Upper lobe of left lung (tissue), 6 donors: Measurements from ENCODE around the gene GDPGP1. TPM values are rescaled to one million over a fixed set of nuclear protein-coding genes. Genes with fewer than 3 reads are reported as not detected.
A peak's percentile ranks its signal among the peaks of the same experiment; 100 is the strongest.
"Not testable (repeated sequence)": the region's sequence is repeated elsewhere in the genome, so short reads cannot be mapped to it uniquely, and the experiment has no call there.

Experiments used
- ATAC-seq, 2 donors: fragments of 200-7000 bp; cut with Tn5 transposase; one replicate each; pipeline ENCODE4 v1.9.1; 2022; ENCODE audit warnings: mild to moderate bottlenecking in 2 of 2, moderate library complexity in 2 of 2; ENCODE audit not compliant: low FRiP score in 2 of 2
- DNase-seq, 2 donors: peaks; one replicate each; pipeline ENCODE4 v3.0.0-alpha.2; 2019 to 2020
- H3K27ac ChIP-seq, 4 donors: fragments of 200-600 bp; sonication (generic); one replicate each; pipeline ENCODE4 v1.5.1; 2016 to 2019
- H3K27me3 ChIP-seq, 4 donors: fragments of 200-600 bp; sonication (generic); one replicate each; pipeline ENCODE4 v1.5.1; 2017 to 2019
- H3K36me3 ChIP-seq, 4 donors: fragments of 200-600 bp; sonication (generic); one replicate each; pipeline ENCODE4 v1.5.1; 2016 to 2019
- H3K4me1 ChIP-seq, 4 donors: fragments of 200-600 bp; sonication (generic); one replicate each; pipeline ENCODE4 v1.5.1; 2018 to 2019
- H3K4me3 ChIP-seq, 4 donors: fragments of 200-600 bp; sonication (generic); one replicate each; pipeline ENCODE4 v1.5.1; 2017 to 2019; ENCODE audit warnings: mild to moderate bottlenecking in 2 of 4, moderate library complexity in 1 of 4
- H3K9me3 ChIP-seq, 4 donors: fragments of 200-600 bp; sonication (generic); one replicate each; pipeline ENCODE4 v1.5.1; 2018 to 2019
- EP300 ChIP-seq, 4 donors: sonication (generic); formaldehyde crosslinking; IDR thresholded peaks; one replicate each; pipeline ENCODE4 v1.5.1; 2017; ENCODE audit warnings: antibody characterized with exemption in 4 of 4, control low read depth in 2 of 4
- POLR2A ChIP-seq, 4 donors: fragments of 450-650 bp; IDR thresholded peaks; one replicate each; pipeline ENCODE4 v1.5.1; 2016 to 2017; ENCODE audit warnings: antibody characterized with exemption in 4 of 4, mild to moderate bottlenecking in 2 of 4
- POLR2AphosphoS5 ChIP-seq, 2 donors: sonication (generic); formaldehyde crosslinking; IDR thresholded peaks; one replicate each; pipeline ENCODE4 v1.5.1; 2017; ENCODE audit warnings: antibody characterized with exemption in 2 of 2
- WGBS, 2 donors: methylation state at CpG; one replicate each; pipeline ENCODE4 v1.1.5; 2017 to 2018; 5-methylcytosine and 5-hydroxymethylcytosine counted together
- total RNA-seq, 6 donors: library from RNA; depleted of rRNA in 4 of 6; stranded (reverse); fragments of >200 nt in 4 of 6; gene quantifications; one replicate each; pipeline versions ENCODE4 v1.1.0 to v1.2.1, GENCODE V29; 2016 to 2021
- TF ChIP-seq, protein P1 (sequence below), 6 experiments: fragments of 450-650 bp in 4 of 6; fragments of 200-600 bp in 2 of 6; sonication (generic) in 2 of 6; IDR thresholded peaks; one replicate each; pipeline ENCODE4 v1.5.1; 2016 to 2019; ENCODE audit warnings: antibody characterized with exemption in 6 of 6
- donor health status: DM: no; HTN: no; CAD: no; lungs with moderate emphysema.
- donor health status: DM: no; HTN: yes; CAD: no; lungs with severe emphysema.

GDPGP1 gene
- total RNA-seq, 6 donors from 2014 or later = 7.2 to 27.2 (median 10.3) TPM

DNA sequence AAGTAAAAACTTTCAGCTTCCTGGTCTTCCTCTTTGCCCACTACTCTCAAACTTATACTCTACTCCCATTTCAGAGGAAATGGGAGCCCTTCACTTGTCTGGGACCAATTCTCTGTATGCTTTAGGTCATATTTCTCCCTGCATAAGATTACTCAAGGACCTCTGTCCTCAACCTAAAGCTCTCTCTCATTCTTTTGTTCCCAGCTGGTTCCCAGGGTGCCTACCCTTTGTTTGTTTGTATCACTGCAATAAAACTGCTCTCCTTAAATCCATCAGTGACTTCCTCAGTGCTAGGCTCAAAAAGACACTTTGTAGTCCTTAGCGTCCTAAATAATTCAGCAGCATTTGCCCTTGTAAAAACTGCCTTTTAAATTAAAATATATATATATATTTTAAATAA, 34.4 kb downstream of the GDPGP1 start:
- ATAC-seq (no peak), DNase-seq (no peak)
- H3K4me1 ChIP-seq = peaks cover 29 to 63% (median 46%) of the 10 kb centered on the region in 4 donors
- H3K9me3 ChIP-seq = no peaks in the 10 kb centered on the region
- TF ChIP-seq POLR2A (IDR thresholded peaks at IDR 0.05) = no peak
- TF ChIP-seq, protein P1, sequence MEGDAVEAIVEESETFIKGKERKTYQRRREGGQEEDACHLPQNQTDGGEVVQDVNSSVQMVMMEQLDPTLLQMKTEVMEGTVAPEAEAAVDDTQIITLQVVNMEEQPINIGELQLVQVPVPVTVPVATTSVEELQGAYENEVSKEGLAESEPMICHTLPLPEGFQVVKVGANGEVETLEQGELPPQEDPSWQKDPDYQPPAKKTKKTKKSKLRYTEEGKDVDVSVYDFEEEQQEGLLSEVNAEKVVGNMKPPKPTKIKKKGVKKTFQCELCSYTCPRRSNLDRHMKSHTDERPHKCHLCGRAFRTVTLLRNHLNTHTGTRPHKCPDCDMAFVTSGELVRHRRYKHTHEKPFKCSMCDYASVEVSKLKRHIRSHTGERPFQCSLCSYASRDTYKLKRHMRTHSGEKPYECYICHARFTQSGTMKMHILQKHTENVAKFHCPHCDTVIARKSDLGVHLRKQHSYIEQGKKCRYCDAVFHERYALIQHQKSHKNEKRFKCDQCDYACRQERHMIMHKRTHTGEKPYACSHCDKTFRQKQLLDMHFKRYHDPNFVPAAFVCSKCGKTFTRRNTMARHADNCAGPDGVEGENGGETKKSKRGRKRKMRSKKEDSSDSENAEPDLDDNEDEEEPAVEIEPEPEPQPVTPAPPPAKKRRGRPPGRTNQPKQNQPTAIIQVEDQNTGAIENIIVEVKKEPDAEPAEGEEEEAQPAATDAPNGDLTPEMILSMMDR (IDR thresholded peaks at IDR 0.05) = no peak
- no peak for TF ChIP-seq POLR2AphosphoS5 (IDR thresholded peaks at IDR 0.05)
- no peak for TF ChIP-seq EP300 (IDR thresholded peaks at IDR 0.05)
- peaks cover 0 to 41% (median 25%) of the 10 kb centered on the region in 4 donors for H3K36me3 ChIP-seq
- 67 to 77% methylated on average over 1 of the region's 1 CpG for WGBS, 2 donors
- no peak overlapping the region for H3K4me3 ChIP-seq
- no peaks in the 10 kb centered on the region for H3K27me3 ChIP-seq
- no peak overlapping the region for H3K27ac ChIP-seq

DNA sequence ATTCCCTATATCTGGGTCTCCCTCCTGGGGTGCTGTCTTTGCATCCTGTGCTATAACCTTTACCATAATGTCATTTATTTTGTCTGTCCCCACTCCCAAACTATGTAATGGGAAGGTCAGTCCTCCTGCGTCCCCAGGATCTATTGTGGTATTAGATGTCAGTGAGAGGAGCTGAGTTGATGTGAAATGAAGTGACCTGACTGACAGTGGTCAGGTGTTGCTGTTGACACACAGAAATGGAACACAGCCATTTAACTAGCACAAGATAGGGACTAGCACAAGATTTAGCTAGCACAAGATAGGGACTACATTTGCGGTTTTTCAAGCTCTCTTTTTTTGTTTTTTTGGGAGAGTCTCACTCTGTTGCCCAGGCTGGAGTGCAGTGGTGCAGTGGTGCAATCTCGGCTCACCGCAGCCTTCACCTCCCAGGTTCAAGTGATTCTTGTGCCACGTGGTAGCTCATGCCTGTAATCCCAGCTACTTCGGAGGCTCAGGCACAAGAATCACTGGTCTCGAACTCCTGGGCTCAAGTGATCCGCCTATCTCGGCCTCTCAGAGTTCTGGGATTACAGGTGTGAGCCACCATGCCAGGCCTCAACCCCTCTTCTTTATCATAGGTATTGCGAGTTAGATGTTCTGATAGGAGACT, 36.6 kb downstream of the GDPGP1 start:
- H3K36me3 ChIP-seq = peaks cover 0 to 58% (median 35%) of the 10 kb centered on the region in 4 donors
- no peaks in the 10 kb centered on the region for H3K27me3 ChIP-seq
- H3K4me1 ChIP-seq = peaks cover 29 to 52% (median 39%) of the 10 kb centered on the region in 4 donors
- WGBS, 2 donors = 85 to 96% methylated on average over 10 of the region's 10 CpGs
- no peak overlapping the region for H3K27ac ChIP-seq
- no peaks in the 10 kb centered on the region for H3K9me3 ChIP-seq
- no peak overlapping the region for H3K4me3 ChIP-seq
- ATAC-seq = no peak
- peak in 1 of 2 donors; percentile 36 for DNase-seq
- TF ChIP-seq, protein P1 (IDR thresholded peaks at IDR 0.05) = no peak
- TF ChIP-seq EP300 (IDR thresholded peaks at IDR 0.05) (no peak), POLR2AphosphoS5 (IDR thresholded peaks at IDR 0.05) (no peak), POLR2A (IDR thresholded peaks at IDR 0.05) (no peak)

DNA sequence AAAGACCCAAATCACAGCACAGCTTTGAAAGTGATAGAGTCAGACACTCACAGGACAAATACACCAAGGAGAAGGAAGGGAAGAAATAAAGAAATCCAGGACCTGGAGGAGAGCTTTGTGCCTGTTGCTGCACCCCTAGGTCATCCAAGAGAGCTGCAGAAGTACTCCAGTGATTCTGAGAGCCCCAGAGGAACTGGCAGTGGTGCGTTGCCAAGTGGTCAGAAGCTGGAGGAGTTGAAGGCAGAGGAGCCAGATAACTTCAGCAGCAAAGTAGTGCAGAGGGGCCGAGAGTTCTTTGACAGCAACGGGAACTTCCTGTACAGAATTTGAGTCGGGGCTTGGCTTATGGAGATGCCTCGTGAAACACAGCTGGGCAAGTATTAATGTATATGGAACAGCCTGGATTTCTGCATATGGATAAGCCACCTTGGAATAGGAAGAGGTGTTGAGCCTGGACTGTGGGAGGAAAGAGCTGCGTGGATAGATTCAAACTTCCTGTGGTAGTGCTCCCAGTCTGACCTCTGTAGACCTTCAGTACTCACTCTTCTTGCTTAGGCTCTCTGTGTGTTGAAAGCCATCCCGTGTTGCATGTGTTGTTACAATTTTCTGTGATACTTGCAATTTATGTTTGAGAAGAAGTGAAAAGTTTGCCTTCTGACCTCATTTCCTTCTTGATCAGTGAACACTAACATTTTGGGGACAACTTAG, 37.6 kb downstream of the GDPGP1 start:
- DNase-seq (no peak), ATAC-seq (no peak)
- Histone ChIP-seq H3K27ac (no peak overlapping the region), H3K4me3 (no peak overlapping the region), H3K36me3 (peaks cover 0 to 62% (median 35%) of the 10 kb centered on the region in 4 donors), H3K9me3 (no peaks in the 10 kb centered on the region), H3K4me1 (peaks cover 27 to 46% (median 38%) of the 10 kb centered on the region in 4 donors), H3K27me3 (no peaks in the 10 kb centered on the region)
- no peak for TF ChIP-seq POLR2A (IDR thresholded peaks at IDR 0.05)
- no peak for TF ChIP-seq EP300 (IDR thresholded peaks at IDR 0.05)
- no peak for TF ChIP-seq POLR2AphosphoS5 (IDR thresholded peaks at IDR 0.05)
- TF ChIP-seq, protein P1 (IDR thresholded peaks at IDR 0.05) = no peak
- 67 to 74% methylated on average over 7 of the region's 7 CpGs for WGBS, 2 donors

DNA sequence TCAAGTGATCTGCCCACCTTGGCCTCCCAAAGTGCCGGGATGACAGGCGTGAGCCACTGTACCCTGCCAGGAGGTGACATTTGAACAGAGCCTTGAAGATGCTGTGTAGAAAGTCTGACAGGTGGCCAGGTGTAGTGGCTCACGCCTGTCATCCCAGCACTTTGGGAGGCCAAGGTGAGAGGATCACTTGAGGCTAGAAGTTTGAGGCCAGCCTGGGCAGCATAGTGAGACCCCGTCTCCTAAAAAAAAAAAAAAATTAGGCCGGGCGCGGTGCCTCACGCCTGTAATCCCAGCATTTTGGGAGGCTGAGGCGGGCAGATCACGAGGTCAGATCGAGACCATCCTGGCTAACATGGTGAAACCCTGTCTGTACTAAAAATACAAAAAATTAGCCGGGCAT, 44.5 kb downstream of the GDPGP1 start:
- not testable (repeated sequence) for ATAC-seq, H3K27me3 ChIP-seq, DNase-seq, H3K4me3 ChIP-seq, H3K9me3 ChIP-seq, H3K4me1 ChIP-seq, H3K27ac ChIP-seq
- WGBS, 2 donors = 96% methylated on average over 12 of the region's 12 CpGs
- peaks cover 0 to 20% (median 10%) of the 10 kb centered on the region in 4 donors for H3K36me3 ChIP-seq

DNA sequence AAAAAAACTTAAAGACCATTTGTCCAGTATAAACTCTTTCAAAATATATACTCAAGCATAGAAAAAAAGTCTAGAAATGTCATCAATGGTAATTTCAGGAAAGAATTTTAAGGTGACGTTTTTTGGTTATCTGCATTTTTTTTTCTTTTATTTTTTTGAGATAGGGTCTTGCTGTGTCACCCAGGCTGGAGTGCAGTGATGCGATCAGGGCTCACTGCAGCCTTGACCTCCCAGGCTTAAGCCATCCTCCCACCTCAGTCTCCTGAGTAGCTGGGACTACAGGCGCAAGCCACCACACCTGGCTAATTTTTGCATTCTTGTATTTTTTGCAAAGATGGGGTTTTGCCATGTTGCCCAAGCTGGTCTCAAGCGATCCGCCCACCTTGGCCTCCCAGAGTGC, 46.7 kb downstream of the GDPGP1 start:
- H3K4me1 ChIP-seq, H3K4me3 ChIP-seq, H3K9me3 ChIP-seq, H3K27me3 ChIP-seq, ATAC-seq, H3K27ac ChIP-seq, H3K36me3 ChIP-seq, DNase-seq: not testable (repeated sequence)
- WGBS, 2 donors = 93 to 95% methylated on average over 5 of the region's 5 CpGs

DNA sequence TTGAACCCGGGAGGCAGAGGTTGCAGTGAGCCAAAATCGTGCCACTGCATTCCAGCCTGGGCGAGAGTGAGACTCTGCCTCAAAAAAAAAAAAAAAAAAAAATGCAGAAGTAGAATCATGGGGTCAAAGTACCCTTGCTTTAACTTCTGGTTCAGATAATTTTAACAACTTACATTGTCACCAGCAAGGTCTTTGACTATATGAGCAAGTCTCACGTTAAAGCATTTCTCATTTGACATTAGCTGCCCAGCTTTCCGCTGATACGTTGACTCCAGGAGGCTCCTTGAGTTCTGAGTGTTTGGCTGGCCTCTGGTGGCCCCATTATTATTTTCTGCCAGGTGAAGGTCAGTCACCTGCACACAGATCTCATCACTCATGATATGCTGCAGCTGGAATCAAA, 47.6 kb downstream of the GDPGP1 start:
- H3K4me1 ChIP-seq, H3K36me3 ChIP-seq, DNase-seq, H3K9me3 ChIP-seq, ATAC-seq, H3K27me3 ChIP-seq, H3K27ac ChIP-seq, H3K4me3 ChIP-seq: not testable (repeated sequence)
- WGBS, 2 donors = 76 to 79% methylated on average over 6 of the region's 6 CpGs
